A673 (cell line): Measurements from ENCODE around the gene PDLIM1. TPM values are rescaled to one million over a fixed set of nuclear protein-coding genes. Genes with fewer than 3 reads are reported as not detected.

Experiments
- BruUV-seq: library from RNA; stranded (reverse); fragments of 400-500 nt; replicated peaks from 2 replicates; lab custom pipeline; 2021; lab: Mats Ljungman, UMichigan
- CTCF ChIA-PET: fragments of 300-600 bp; sonication (Branson Sonifier 250); formaldehyde crosslinking; loops from one replicate; lab custom pipeline; 2022; ENCODE audit warnings: antibody characterized with exemption; lab: Charles Lee
- POLR2A ChIA-PET: fragments of 300-600 bp; sonication (Branson Sonifier 250); formaldehyde crosslinking; loops from one replicate; lab custom pipeline; 2022; ENCODE audit warnings: antibody characterized with exemption; ENCODE audit not compliant: low non-redundant PET; lab: Charles Lee
- DNase-seq: peaks from one replicate; pipeline ENCODE4 v3.0.0-alpha.2; 2015; ENCODE audit warnings: low spot score
- H3K27ac ChIP-seq: fragments of 200-600 bp; sonication (generic); 2 replicates; pipeline ENCODE4 v1.5.1; 2016; ENCODE audit warnings: mixed run types, low read depth, mild to moderate bottlenecking, mixed read lengths, antibody characterized with exemption, low read length; ENCODE audit not compliant: poor library complexity, severe bottlenecking
- H3K27me3 ChIP-seq: fragments of 200-600 bp; sonication (generic); replicated peaks from 2 replicates; pipeline ENCODE4 v1.6.1; 2017; ENCODE audit warnings: mixed run types, low read depth, mild to moderate bottlenecking, mixed read lengths, antibody characterized with exemption, low read length; ENCODE audit not compliant: insufficient read depth, poor library complexity
- H3K36me3 ChIP-seq: fragments of 200-600 bp; sonication (generic); 2 replicates; pipeline ENCODE4 v1.6.1; 2016; ENCODE audit warnings: mixed run types, mild to moderate bottlenecking, mixed read lengths, antibody characterized with exemption, low read length; ENCODE audit not compliant: insufficient read depth, poor library complexity, severe bottlenecking
- H3K4me1 ChIP-seq: fragments of 200-600 bp; sonication (generic); 2 replicates; pipeline ENCODE4 v1.6.1; 2017; ENCODE audit warnings: mixed run types, mild to moderate bottlenecking, mixed read lengths, antibody characterized with exemption, low read length; ENCODE audit not compliant: insufficient read depth, poor library complexity, severe bottlenecking
- H3K4me3 ChIP-seq: fragments of 200-600 bp; sonication (generic); 2 replicates; pipeline ENCODE4 v1.5.1; 2016; ENCODE audit warnings: low read depth, mixed run types, mild to moderate bottlenecking, mixed read lengths, low read length; ENCODE audit not compliant: poor library complexity, severe bottlenecking
- H3K9me3 ChIP-seq: fragments of 200-600 bp; sonication (generic); 2 replicates; pipeline ENCODE4 v1.6.1; 2016; ENCODE audit warnings: mixed run types, low read depth, mild to moderate bottlenecking, mixed read lengths, antibody characterized with exemption, low read length; ENCODE audit not compliant: poor library complexity, severe bottlenecking
- CTCF ChIP-seq: fragments of 300-800, 200-600 bp; sonication (generic); conservative IDR thresholded peaks from 2 replicates; pipeline ENCODE4 v1.5.1; 2017; ENCODE audit warnings: low read depth, mild to moderate bottlenecking, antibody characterized with exemption, low read length, moderate library complexity, mixed read lengths
- EZH2 ChIP-seq: fragments of 200-600 bp; sonication (generic); IDR thresholded peaks from 2 replicates; pipeline ENCODE4 v1.6.1; 2017; ENCODE audit warnings: borderline replicate concordance, low read depth, mild to moderate bottlenecking, mixed read lengths, antibody characterized with exemption, low read length; ENCODE audit not compliant: poor library complexity, severe bottlenecking
- intact Hi-C: fragments of 100-400 bp; cut with micrococcal nuclease; formaldehyde crosslinking; loops from one replicate; pipeline ENCODE4 v1.10.0; 2022; ENCODE audit not compliant: unreplicated experiment
- total RNA-seq: library from RNA; stranded (reverse); gene quantifications from 2 replicates; pipeline ENCODE4 v1.2.3, GENCODE V29; 2021

Gene PDLIM1
- total RNA-seq, 1 experiment from 2014 or later = 0.32 TPM

GRCh38 chr10:95277614-95278013, 13.2 kb downstream of the PDLIM1 start:
- no peak overlapping the region for H3K27ac ChIP-seq
- H3K4me3 ChIP-seq = no peak overlapping the region
- no peaks in the 10 kb centered on the region for H3K27me3 ChIP-seq
- intact Hi-C loops = no loop called here
- H3K9me3 ChIP-seq = no peaks in the 10 kb centered on the region
- DNase-seq = no peak
- TF ChIP-seq CTCF (no peak), EZH2 (no peak)
- BruUV-seq = no TSS peak
- ChIA-PET CTCF (no interaction called here), POLR2A (no interaction called here)
- H3K4me1 ChIP-seq = no peaks in the 10 kb centered on the region
- H3K36me3 ChIP-seq = no peaks in the 10 kb centered on the region

GRCh38 chr10:95277201-95277570, 13.6 kb downstream of the PDLIM1 start:
- H3K36me3 ChIP-seq = no peaks in the 10 kb centered on the region
- intact Hi-C loops = no loop called here
- no peaks in the 10 kb centered on the region for H3K9me3 ChIP-seq
- no TSS peak for BruUV-seq
- ChIA-PET POLR2A (no interaction called here), CTCF (interaction anchor here (0.5 kb wide), 1 partner anchor 162 kb away, joined by 3 read pairs; no protein-coding TSS in a partner anchor)
- H3K27ac ChIP-seq = no peak overlapping the region
- TF ChIP-seq EZH2 = no peak
- DNase-seq = no peak
- no peak overlapping the region for H3K4me3 ChIP-seq
- no peaks in the 10 kb centered on the region for H3K27me3 ChIP-seq
- no peaks in the 10 kb centered on the region for H3K4me1 ChIP-seq

GRCh38 chr10:95276367-95277200, 14.2 kb downstream of the PDLIM1 start:
- Histone ChIP-seq H3K4me3 (no peak overlapping the region), H3K9me3 (no peaks in the 10 kb centered on the region), H3K36me3 (no peaks in the 10 kb centered on the region), H3K4me1 (no peaks in the 10 kb centered on the region), H3K27me3 (no peaks in the 10 kb centered on the region), H3K27ac (no peak overlapping the region)
- DNase-seq = no peak
- no TSS peak for BruUV-seq
- POLR2A ChIA-PET = no interaction called here
- intact Hi-C loops = no loop called here
- no peak for TF ChIP-seq CTCF
- CTCF ChIA-PET = interaction anchor here (0.5 kb wide), 1 partner anchor 162 kb away, joined by 3 read pairs; no protein-coding TSS in a partner anchor
